Tibial nerve (tissue), 4 donors: ENCODE data around the gene TUBA1B. TPM values are rescaled to one million over a fixed set of nuclear protein-coding genes. Genes with fewer than 3 reads are reported as not detected.
"Not testable (repeated sequence)": the region's sequence is repeated elsewhere in the genome, so short reads cannot be mapped to it uniquely, and the experiment has no call there.

Experiments
- DNase-seq, 2 donors: peaks; one replicate each; pipeline ENCODE4 v3.0.0-alpha.2; 2019; ENCODE audit warnings: low spot score in 2 of 2
- H3K27ac ChIP-seq, 4 donors: fragments of 200-600 bp; sonication (generic) in 3 of 4; one replicate each; pipeline ENCODE4 v1.5.1; 2017 to 2019; ENCODE audit warnings: mild to moderate bottlenecking in 1 of 4
- H3K27me3 ChIP-seq, 2 donors: fragments of 200-600 bp; sonication (generic) in 1 of 2; one replicate each; pipeline versions ENCODE4 v1.5.1 to v1.6.0; 2017 to 2019
- H3K36me3 ChIP-seq, 3 donors: fragments of 200-600 bp; sonication (generic); one replicate each; pipeline ENCODE4 v1.5.1; 2018 to 2019
- H3K4me1 ChIP-seq, 4 donors: fragments of 200-600 bp; sonication (generic) in 3 of 4; one replicate each; pipeline ENCODE4 v1.5.1; 2017 to 2019
- H3K4me3 ChIP-seq, 4 donors: fragments of 200-600 bp; sonication (generic) in 3 of 4; one replicate each; pipeline ENCODE4 v1.5.1; 2017 to 2019; ENCODE audit warnings: mild to moderate bottlenecking in 1 of 4, moderate library complexity in 1 of 4
- H3K9me3 ChIP-seq, 4 donors: fragments of 200-600 bp; sonication (generic) in 3 of 4; one replicate each; pipeline ENCODE4 v1.5.1; 2017 to 2019
- CTCF ChIP-seq, 5 experiments: fragments of 200-600 bp in 3 of 5; fragments of 450-650 bp in 2 of 5; sonication (generic) in 3 of 5; IDR thresholded peaks; one replicate each; pipeline ENCODE4 v1.5.1; 2016 to 2019; ENCODE audit warnings: antibody characterized with exemption in 5 of 5, mild to moderate bottlenecking in 3 of 5, moderate library complexity in 2 of 5
- EP300 ChIP-seq, 2 donors: sonication (generic); formaldehyde crosslinking; IDR thresholded peaks; one replicate each; pipeline ENCODE4 v1.6.1; 2017; ENCODE audit warnings: antibody characterized with exemption in 2 of 2, mild to moderate bottlenecking in 1 of 2
- POLR2A ChIP-seq, 2 donors: fragments of 450-650 bp; IDR thresholded peaks; one replicate each; pipeline ENCODE4 v1.6.1; 2017; ENCODE audit warnings: antibody characterized with exemption in 2 of 2, mild to moderate bottlenecking in 2 of 2, moderate library complexity in 2 of 2
- whole genome bisulfite sequencing, 2 donors: methylation state at CpG; one replicate each; pipeline ENCODE4 v1.1.5; 2018; 5-methylcytosine and 5-hydroxymethylcytosine counted together
- total RNA-seq, 4 donors: library from RNA; depleted of rRNA; stranded (reverse); fragments of >200 nt; gene quantifications; one replicate each; pipeline ENCODE4 v1.1.0, GENCODE V29; 2016

The TUBA1B gene
- total RNA-seq, 4 donors from 2014 or later, result 516 to 967 (median 709) TPM

- 11 to 34% methylated on average over 5 of the region's 5 CpGs for WGBS, 2 donors
- H3K36me3 ChIP-seq, result peaks cover 1 to 15% (median 8%) of the 10 kb centered on the region in 3 donors
- H3K27me3 ChIP-seq, result no peaks in the 10 kb centered on the region
- H3K27ac ChIP-seq, result peak overlapping the region; percentile 57 to 100 (median 92)
- no peaks in the 10 kb centered on the region for H3K9me3 ChIP-seq
- DNase-seq, result no peak
- peaks cover 0 to 40% (median 9%) of the 10 kb centered on the region in 4 donors for H3K4me1 ChIP-seq
- peak overlapping the region in 2 of 4 donors; percentile 1 to 99 for H3K4me3 ChIP-seq
- TF ChIP-seq POLR2A (IDR thresholded peaks at IDR 0.05) (no peak), CTCF (IDR thresholded peaks at IDR 0.05) (no peak), EP300 (IDR thresholded peaks at IDR 0.05) (no peak)
Measured at GRCh38 chr12:49133014-49133413, 1.8 kb upstream of the TUBA1B start.

GRCh38 chr12:49131894-49132461 is 783 bp upstream of the TUBA1B start:
- peak overlapping the region; percentile 69 to 100 (median 92) for H3K27ac ChIP-seq

GRCh38 chr12:49130151-49131050 is 794 bp downstream of the TUBA1B start:
- Histone ChIP-seq H3K27ac (peak overlapping the region; percentile 95 to 100 (median 98)), H3K27me3 (no peaks in the 10 kb centered on the region), H3K4me3 (peak overlapping the region; percentile 70 to 99 (median 90)), H3K9me3 (no peaks in the 10 kb centered on the region), H3K36me3 (peaks cover 5 to 36% (median 10%) of the 10 kb centered on the region in 3 donors), H3K4me1 (peaks cover 0 to 40% (median 9%) of the 10 kb centered on the region in 4 donors)
- WGBS, 2 donors, result 0% methylated on average over 53 to 64 of the region's 66 CpGs
- peak; percentile 84 to 87 for DNase-seq
- TF ChIP-seq CTCF (IDR thresholded peaks at IDR 0.05), result peak; percentile 88 to 96 (median 94)
- peak in 1 of 2 donors; percentile 39 for TF ChIP-seq POLR2A (IDR thresholded peaks at IDR 0.05)
- TF ChIP-seq EP300 (IDR thresholded peaks at IDR 0.05), result peak; percentile 64 to 79

More at GRCh38 chr12:49131894-49132461, 783 bp upstream of the TUBA1B start:
- H3K4me3 ChIP-seq, result peak overlapping the region; percentile 40 to 99 (median 90)
- H3K27me3 ChIP-seq, result no peaks in the 10 kb centered on the region
- 14 to 16% methylated on average over 9 of the region's 9 CpGs for WGBS, 2 donors
- H3K36me3 ChIP-seq, result peaks cover 5 to 26% (median 10%) of the 10 kb centered on the region in 3 donors
- DNase-seq, result peak in 1 of 2 donors; percentile 8
- H3K4me1 ChIP-seq, result peaks cover 0 to 40% (median 9%) of the 10 kb centered on the region in 4 donors
- no peaks in the 10 kb centered on the region for H3K9me3 ChIP-seq
- no peak for TF ChIP-seq POLR2A (IDR thresholded peaks at IDR 0.05)
- TF ChIP-seq CTCF (IDR thresholded peaks at IDR 0.05), result no peak
- TF ChIP-seq EP300 (IDR thresholded peaks at IDR 0.05), result no peak

GRCh38 chr12:49129332-49130150 is 1.7 kb downstream of the TUBA1B start:
- H3K27ac ChIP-seq, result peak overlapping the region; percentile 95 to 100 (median 98)
- H3K4me3 ChIP-seq, result peak overlapping the region; percentile 70 to 99 (median 90)
- no peaks in the 10 kb centered on the region for H3K27me3 ChIP-seq
- peaks cover 0 to 40% (median 9%) of the 10 kb centered on the region in 4 donors for H3K4me1 ChIP-seq
- TF ChIP-seq POLR2A (IDR thresholded peaks at IDR 0.05), result no peak
- TF ChIP-seq EP300 (IDR thresholded peaks at IDR 0.05), result no peak
- TF ChIP-seq CTCF (IDR thresholded peaks at IDR 0.05), result no peak
- 42 to 47% methylated on average over 17 to 18 of the region's 18 CpGs for WGBS, 2 donors
- DNase-seq, result no peak
- H3K9me3 ChIP-seq, result no peaks in the 10 kb centered on the region
- peaks cover 5 to 36% (median 10%) of the 10 kb centered on the region in 3 donors for H3K36me3 ChIP-seq

GRCh38 chr12:49127971-49128370 is 3.2 kb downstream of the TUBA1B start:
- 91 to 95% methylated on average over 5 to 8 of the region's 8 CpGs for WGBS, 2 donors
- peaks cover 5 to 36% (median 10%) of the 10 kb centered on the region in 3 donors for H3K36me3 ChIP-seq
- DNase-seq, H3K27me3 ChIP-seq, H3K4me3 ChIP-seq, H3K9me3 ChIP-seq, H3K27ac ChIP-seq: not testable (repeated sequence)
- H3K4me1 ChIP-seq, result peaks cover 0 to 30% (median 9%) of the 10 kb centered on the region in 4 donors
